Glutamatergic neuron (in vitro differentiated cells): Measurements from ENCODE around the gene TANGO2. TPM values are rescaled to one million over a fixed set of nuclear protein-coding genes. Genes with fewer than 3 reads are reported as not detected.

Source experiments
- DNase-seq: peaks from one replicate; pipeline ENCODE4 v3.0.0; 2022
- H3K27ac Mint-ChIP-seq: one replicate; pipeline ENCODE4 v1.8.0; 2020; ENCODE audit warnings: mild to moderate bottlenecking, mixed read lengths, inconsistent platforms; ENCODE audit not compliant: unreplicated experiment
- H3K27me3 Mint-ChIP-seq: one replicate; pipeline ENCODE4 v1.8.0; 2020; ENCODE audit warnings: mild to moderate bottlenecking, moderate library complexity, mixed read lengths, inconsistent platforms; ENCODE audit not compliant: unreplicated experiment
- H3K36me3 Mint-ChIP-seq: one replicate; pipeline ENCODE4 v1.8.0; 2020; ENCODE audit warnings: mild to moderate bottlenecking, mixed read lengths, inconsistent platforms; ENCODE audit not compliant: unreplicated experiment
- H3K4me1 Mint-ChIP-seq: one replicate; pipeline ENCODE4 v1.8.0; 2020; ENCODE audit warnings: mild to moderate bottlenecking, low read depth, mixed read lengths, inconsistent platforms; ENCODE audit not compliant: unreplicated experiment
- H3K4me3 Mint-ChIP-seq: one replicate; pipeline ENCODE4 v1.8.0; 2020; ENCODE audit warnings: mild to moderate bottlenecking, mixed read lengths, inconsistent platforms; ENCODE audit not compliant: unreplicated experiment
- H3K9me3 Mint-ChIP-seq: one replicate; pipeline ENCODE4 v1.8.0; 2020; ENCODE audit warnings: mild to moderate bottlenecking, moderate library complexity, mixed read lengths, inconsistent platforms; ENCODE audit not compliant: unreplicated experiment
- CTCF ChIP-seq: fragments of 200-600 bp; sonication (generic); IDR thresholded peaks from one replicate; pipeline ENCODE4 v1.5.0; 2021; ENCODE audit not compliant: partially characterized antibody, unreplicated experiment
- total RNA-seq: library from RNA; stranded (reverse); fragmentation: NEBNext Ultra II Directional; extraction: Animal tissue kit (Norgen Biotek cat#: 25700); gene quantifications from one replicate; pipeline ENCODE4 v1.2.1, GENCODE V29; 2021; ENCODE audit not compliant: unreplicated experiment

TANGO2 gene
- total RNA-seq, 1 donor from 2014 or later: 31.8 TPM

- Mint-ChIP-seq H3K4me1 (peaks cover 23% of the 10 kb centered on the region), H3K9me3 (peaks cover 14% of the 10 kb centered on the region), H3K4me3 (no peak overlapping the region), H3K27ac (peak overlapping the region; percentile 28), H3K36me3 (no peaks in the 10 kb centered on the region), H3K27me3 (peaks cover 5% of the 10 kb centered on the region)
- TF ChIP-seq CTCF: no peak
- DNase-seq: no peak
Observed at GRCh38 chr22:20087319-20088262, 66.7 kb downstream of the TANGO2 start.

- H3K4me3 Mint-ChIP-seq: no peak overlapping the region
- H3K36me3 Mint-ChIP-seq: no peaks in the 10 kb centered on the region
- no peak for TF ChIP-seq CTCF
- H3K9me3 Mint-ChIP-seq: peaks cover 14% of the 10 kb centered on the region
- H3K27ac Mint-ChIP-seq: no peak overlapping the region
- DNase-seq: no peak
- peaks cover 3% of the 10 kb centered on the region for H3K27me3 Mint-ChIP-seq
- peaks cover 16% of the 10 kb centered on the region for H3K4me1 Mint-ChIP-seq
Observed at GRCh38 chr22:20088263-20088648, 67.3 kb downstream of the TANGO2 start.

GRCh38 chr22:20089226-20089976 is 68.5 kb downstream of the TANGO2 start:
- H3K36me3 Mint-ChIP-seq: no peaks in the 10 kb centered on the region
- H3K27me3 Mint-ChIP-seq: peaks cover 1% of the 10 kb centered on the region
- no peak overlapping the region for H3K4me3 Mint-ChIP-seq
- peaks cover 6% of the 10 kb centered on the region for H3K4me1 Mint-ChIP-seq
- H3K9me3 Mint-ChIP-seq: peaks cover 10% of the 10 kb centered on the region
- no peak overlapping the region for H3K27ac Mint-ChIP-seq
- DNase-seq: no peak
- TF ChIP-seq CTCF: no peak

- Mint-ChIP-seq H3K36me3 (no peaks in the 10 kb centered on the region), H3K4me1 (peaks cover 2% of the 10 kb centered on the region), H3K27me3 (peaks cover 1% of the 10 kb centered on the region), H3K4me3 (no peak overlapping the region), H3K27ac (no peak overlapping the region), H3K9me3 (peaks cover 8% of the 10 kb centered on the region)
- DNase-seq: no peak
- TF ChIP-seq CTCF: no peak
Observed at GRCh38 chr22:20089977-20090729, 69.2 kb downstream of the TANGO2 start.
